D721Med (cell line): ENCODE measurements around the gene TAF1.
"Not testable (repeated sequence)": the region's sequence is repeated elsewhere in the genome, so short reads cannot be mapped to it uniquely, and the experiment has no call there.

Experiments
- DNase-seq: peaks from one replicate; pipeline ENCODE4 v3.0.0; 2011; ENCODE audit warnings: low spot score; ENCODE audit not compliant: insufficient read length
- FAIRE-seq: peaks from 2 replicates; lab custom pipeline; 2011; peaks lifted over from hg19 to GRCh38; lab: Jason Lieb, UNC
- TF ChIP-seq, protein P1 (sequence below): IDR thresholded peaks from 2 replicates; pipeline ENCODE4 v1.5.1; 2012; ENCODE audit warnings: mild to moderate bottlenecking, control low read depth; ENCODE audit not compliant: insufficient read depth; ENCODE audit errors: missing control alignments

The TAF1 gene

DNA sequence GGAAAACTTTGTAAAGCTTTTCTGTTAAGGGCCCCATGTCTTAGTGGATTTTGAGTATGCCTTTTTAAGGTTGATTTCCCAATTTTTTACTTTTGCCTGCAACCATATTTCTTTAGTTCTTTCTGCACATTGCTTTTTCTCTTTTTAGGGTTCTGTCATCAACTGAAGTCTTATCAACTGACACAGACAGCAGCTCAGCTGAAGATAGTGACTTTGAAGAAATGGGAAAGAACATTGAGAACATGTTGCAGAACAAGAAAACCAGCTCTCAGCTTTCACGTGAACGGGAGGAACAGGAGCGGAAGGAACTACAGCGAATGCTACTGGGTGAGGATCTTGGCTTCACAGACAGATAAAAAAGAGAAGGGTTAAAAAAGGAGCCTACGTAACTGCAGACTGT lies 27.8 kb downstream of the TAF1 start:
- DNase-seq (no peak), FAIRE-seq (no peak)
- TF ChIP-seq, protein P1, sequence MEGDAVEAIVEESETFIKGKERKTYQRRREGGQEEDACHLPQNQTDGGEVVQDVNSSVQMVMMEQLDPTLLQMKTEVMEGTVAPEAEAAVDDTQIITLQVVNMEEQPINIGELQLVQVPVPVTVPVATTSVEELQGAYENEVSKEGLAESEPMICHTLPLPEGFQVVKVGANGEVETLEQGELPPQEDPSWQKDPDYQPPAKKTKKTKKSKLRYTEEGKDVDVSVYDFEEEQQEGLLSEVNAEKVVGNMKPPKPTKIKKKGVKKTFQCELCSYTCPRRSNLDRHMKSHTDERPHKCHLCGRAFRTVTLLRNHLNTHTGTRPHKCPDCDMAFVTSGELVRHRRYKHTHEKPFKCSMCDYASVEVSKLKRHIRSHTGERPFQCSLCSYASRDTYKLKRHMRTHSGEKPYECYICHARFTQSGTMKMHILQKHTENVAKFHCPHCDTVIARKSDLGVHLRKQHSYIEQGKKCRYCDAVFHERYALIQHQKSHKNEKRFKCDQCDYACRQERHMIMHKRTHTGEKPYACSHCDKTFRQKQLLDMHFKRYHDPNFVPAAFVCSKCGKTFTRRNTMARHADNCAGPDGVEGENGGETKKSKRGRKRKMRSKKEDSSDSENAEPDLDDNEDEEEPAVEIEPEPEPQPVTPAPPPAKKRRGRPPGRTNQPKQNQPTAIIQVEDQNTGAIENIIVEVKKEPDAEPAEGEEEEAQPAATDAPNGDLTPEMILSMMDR, result no peak

DNA sequence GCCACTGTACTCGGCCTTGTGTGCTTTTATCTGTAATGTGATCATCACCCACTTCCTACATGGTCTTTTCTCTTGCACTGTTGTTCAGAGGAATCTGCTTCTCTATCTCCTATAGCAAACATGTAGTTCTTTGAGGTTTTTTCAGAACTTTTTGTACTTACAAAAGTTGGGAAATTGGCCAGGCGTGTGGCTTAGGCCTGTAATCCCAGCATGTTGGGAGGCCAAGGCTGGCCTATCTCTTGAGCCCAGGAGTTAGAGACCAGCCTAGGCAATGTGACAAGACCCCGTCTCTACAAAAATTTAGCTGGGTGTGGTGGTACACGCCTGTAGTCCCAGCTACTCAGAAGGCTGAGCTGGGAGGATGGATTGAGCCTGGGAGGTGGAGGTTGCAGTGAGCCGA lies 30.4 kb downstream of the TAF1 start:
- TF ChIP-seq, protein P1, result no peak
- DNase-seq (no peak), FAIRE-seq (no peak)

DNA sequence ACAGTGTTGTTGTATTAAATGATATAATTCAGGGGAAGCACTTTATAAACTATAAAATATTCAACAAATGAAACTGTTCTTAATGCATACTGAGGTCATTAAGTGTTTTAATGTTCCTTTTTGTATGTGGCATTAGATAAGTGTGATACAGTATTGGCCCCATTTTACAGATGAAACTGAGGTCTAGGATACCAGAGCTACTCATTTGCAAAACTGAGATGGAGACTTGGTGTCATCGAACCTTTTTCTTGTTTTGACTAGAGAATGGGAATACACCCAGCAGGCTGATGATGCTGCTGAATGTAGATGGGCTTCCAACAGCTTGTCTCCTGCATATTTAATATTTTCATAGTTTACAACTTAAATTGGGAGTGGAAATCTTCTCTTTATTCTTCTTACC lies 34.6 kb downstream of the TAF1 start:
- TF ChIP-seq, protein P1, result no peak
- no peak for FAIRE-seq
- no peak for DNase-seq

DNA sequence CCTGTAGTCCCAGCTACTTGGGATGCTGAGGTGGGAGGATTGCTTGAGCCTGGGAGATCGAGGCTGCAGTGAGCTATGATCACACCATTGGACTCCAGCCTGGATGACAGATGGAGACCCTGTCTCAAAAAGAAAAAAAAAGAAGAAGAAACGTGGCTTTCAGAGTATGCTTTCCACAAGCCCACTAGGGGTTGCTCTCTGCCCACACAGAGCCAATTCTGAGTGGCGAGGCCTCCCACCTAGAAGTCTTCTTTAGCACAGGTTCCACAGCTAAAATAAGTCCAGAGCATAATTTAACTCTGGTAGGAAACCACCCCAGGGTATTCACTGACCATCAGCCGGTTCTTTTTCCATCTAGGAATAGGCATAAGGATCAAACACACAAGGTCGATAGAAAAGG lies 50.1 kb downstream of the TAF1 start:
- DNase-seq, FAIRE-seq: not testable (repeated sequence)

DNA sequence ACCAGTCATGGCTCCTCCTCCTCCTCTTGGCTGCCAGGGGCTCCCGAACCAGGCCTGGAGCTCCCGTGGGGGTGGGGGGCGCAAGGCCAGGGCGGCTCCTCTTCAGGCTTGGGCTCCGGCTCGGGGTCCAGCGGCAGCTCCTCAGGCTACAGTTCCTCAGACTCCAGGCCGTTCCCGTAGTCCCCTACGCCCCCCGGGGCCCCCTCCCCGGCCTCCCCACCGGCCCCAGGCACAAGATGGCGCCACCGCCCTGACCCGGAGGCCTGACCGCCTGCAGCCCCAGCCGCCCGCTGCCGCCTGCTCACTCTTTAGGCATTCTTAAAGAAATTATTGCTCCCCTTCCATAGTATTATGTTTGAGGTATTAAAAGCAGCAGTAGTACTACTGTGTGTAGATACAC lies 54.5 kb downstream of the TAF1 start:
- no peak for DNase-seq
- TF ChIP-seq, protein P1, result no peak
- FAIRE-seq, result no peak

DNA sequence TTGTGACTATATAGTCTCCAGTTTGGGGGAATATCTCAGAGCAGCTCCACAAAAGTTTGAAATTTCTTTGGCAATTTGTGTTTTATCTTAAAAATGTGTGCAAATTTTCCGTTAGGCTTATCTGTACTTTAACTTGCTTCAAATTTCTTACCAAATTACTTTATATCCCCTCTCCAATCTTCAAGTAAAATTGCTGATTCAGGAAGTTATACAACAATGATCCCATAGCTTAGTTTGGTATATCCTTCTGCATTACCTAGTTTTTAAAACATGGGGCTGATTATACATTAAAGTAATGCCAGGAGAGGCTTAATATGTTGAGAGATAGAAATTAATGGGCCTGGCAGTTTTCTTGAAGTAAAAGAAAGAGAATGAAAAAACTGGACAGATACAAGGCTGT lies 66.6 kb downstream of the TAF1 start:
- FAIRE-seq, result no peak
- TF ChIP-seq, protein P1, result no peak

DNA sequence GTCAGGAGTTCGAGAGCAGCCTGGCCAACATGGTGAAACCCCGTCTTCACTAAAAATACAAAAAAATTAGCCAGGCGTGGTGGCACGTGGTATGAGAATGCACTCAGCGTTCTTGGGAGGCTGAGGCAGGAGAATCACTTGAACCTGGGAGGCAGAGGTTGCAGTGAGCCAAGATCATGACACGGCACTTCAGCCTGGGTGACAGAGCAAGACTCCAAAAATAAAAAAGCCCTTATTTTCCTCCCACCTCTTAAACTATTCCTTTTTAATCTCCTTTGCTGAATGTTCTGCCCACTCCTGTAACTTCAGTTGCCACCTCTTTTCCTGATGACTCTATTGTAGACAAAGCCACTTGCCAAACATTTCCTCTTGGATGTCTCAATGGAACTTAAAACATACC lies 72.6 kb downstream of the TAF1 start:
- FAIRE-seq (no peak), DNase-seq (no peak)
- TF ChIP-seq, protein P1, result no peak

More for the DNA sequence above, 66.6 kb downstream of the TAF1 start:
- no peak for DNase-seq

DNA sequence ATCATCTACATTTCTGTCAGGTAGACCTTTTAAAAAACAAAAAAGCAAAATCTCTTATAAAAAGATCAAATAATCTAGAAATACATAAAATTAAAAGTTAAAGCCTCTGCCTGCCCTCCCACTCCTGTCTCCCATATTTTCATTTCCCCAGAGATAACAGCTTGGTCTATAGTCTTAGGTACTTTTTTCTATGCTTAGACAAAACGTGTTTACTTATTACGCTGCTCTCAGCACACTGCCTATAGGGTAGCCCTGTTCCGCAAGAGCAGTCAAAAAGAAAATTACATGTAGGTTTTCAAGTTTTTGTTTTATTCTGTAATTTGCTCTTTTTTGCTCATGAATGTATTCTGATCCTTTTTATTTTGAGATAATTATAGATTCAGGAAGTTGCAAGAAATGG lies 73.3 kb downstream of the TAF1 start:
- DNase-seq, result no peak
- TF ChIP-seq, protein P1, result no peak
- FAIRE-seq, result no peak
